Inferior parietal cortex (tissue), 1 donor: Measurements from ENCODE around the gene SLC17A6.
A peak's percentile ranks its signal among the peaks of the same experiment; 100 is the strongest.

Experiments used
- DNase-seq: peaks from one replicate; pipeline ENCODE4 v3.0.0-alpha.2; 2016; ENCODE audit errors: extremely low spot score

SLC17A6 gene

GRCh38 chr11:22337596-22338485 lies at the start of gene SLC17A6:
TSS of gene SLC17A6 (plus strand) at chr11:22338381. CDS start at chr11:22338534, 153 bp downstream.
- DNase-seq, result no peak

- DNase-seq, result no peak
Observed at GRCh38 chr11:22302368-22302767, 35.8 kb upstream of the SLC17A6 start.

GRCh38 chr11:22304337-22304961 lies 33.7 kb upstream of the SLC17A6 start:
- peak; percentile 66 for DNase-seq

- no peak for DNase-seq
Observed at GRCh38 chr11:22317656-22318055, 20.5 kb upstream of the SLC17A6 start.

GRCh38 chr11:22331771-22332170 lies 6.4 kb upstream of the SLC17A6 start:
- no peak for DNase-seq

- no peak for DNase-seq
Observed at GRCh38 chr11:22336587-22336986, 1.6 kb upstream of the SLC17A6 start.

GRCh38 chr11:22339611-22340010 lies 1.4 kb downstream of the SLC17A6 start:
- no peak for DNase-seq

- DNase-seq, result no peak
Observed at GRCh38 chr11:22340235-22340634, 2.1 kb downstream of the SLC17A6 start.

GRCh38 chr11:22340701-22341587 lies 2.8 kb downstream of the SLC17A6 start:
- no peak for DNase-seq

GRCh38 chr11:22341588-22341931 lies 3.4 kb downstream of the SLC17A6 start:
- DNase-seq, result no peak

- no peak for DNase-seq
Observed at GRCh38 chr11:22342211-22343031, 4.2 kb downstream of the SLC17A6 start.

GRCh38 chr11:22343032-22343324 lies 4.8 kb downstream of the SLC17A6 start:
- DNase-seq, result no peak

- no peak for DNase-seq
Observed at GRCh38 chr11:22343371-22344032, 5.3 kb downstream of the SLC17A6 start.

- DNase-seq, result no peak
Observed at GRCh38 chr11:22344081-22344480, 5.9 kb downstream of the SLC17A6 start.

GRCh38 chr11:22346282-22346681 lies 8.1 kb downstream of the SLC17A6 start:
- no peak for DNase-seq

GRCh38 chr11:22347857-22348487 lies 9.8 kb downstream of the SLC17A6 start:
- DNase-seq, result no peak

- DNase-seq, result no peak
Observed at GRCh38 chr11:22349491-22349890, 11.3 kb downstream of the SLC17A6 start.

- DNase-seq, result no peak
Observed at GRCh38 chr11:22359295-22359694, 21.1 kb downstream of the SLC17A6 start.

- peak; percentile 15 for DNase-seq
Observed at GRCh38 chr11:22371160-22371559, 33.0 kb downstream of the SLC17A6 start.

GRCh38 chr11:22387126-22387525 lies 48.9 kb downstream of the SLC17A6 start:
- no peak for DNase-seq
